Esophagus squamous epithelium (tissue), 5 donors: ENCODE data around the gene SIGLEC7. TPM values are rescaled to one million over a fixed set of nuclear protein-coding genes. Genes with fewer than 3 reads are reported as not detected.
"Not testable (repeated sequence)": the region's sequence is repeated elsewhere in the genome, so short reads cannot be mapped to it uniquely, and the experiment has no call there.

Source experiments
- DNase-seq: peaks from one replicate; lab custom pipeline; 2025; lab: John Stamatoyannopoulos, UW
- H3K27ac ChIP-seq, 4 donors: fragments of 200-600 bp; sonication (generic); one replicate each; pipeline ENCODE4 v1.5.1; 2016 to 2019; ENCODE audit warnings: mild to moderate bottlenecking in 1 of 4
- H3K27me3 ChIP-seq, 4 donors: fragments of 200-600 bp; sonication (generic); 1 replicate in 3 of 4; 2 replicates in 1 of 4; pipeline versions ENCODE4 v1.5.1 to v1.6.0; 2017 to 2021; ENCODE audit warnings: antibody characterized with exemption in 1 of 4
- H3K36me3 ChIP-seq, 3 donors: fragments of 200-600 bp; sonication (generic); one replicate each; pipeline ENCODE4 v1.5.1; 2016 to 2019
- H3K4me1 ChIP-seq, 3 donors: fragments of 200-600 bp; sonication (generic); one replicate each; pipeline ENCODE4 v1.5.1; 2017 to 2019
- H3K4me3 ChIP-seq, 4 donors: fragments of 200-600 bp; sonication (generic); 1 replicate in 3 of 4; 2 replicates in 1 of 4; pipeline ENCODE4 v1.5.1; 2016 to 2019; ENCODE audit warnings: mild to moderate bottlenecking in 2 of 4, moderate library complexity in 1 of 4
- H3K9me3 ChIP-seq, 3 donors: fragments of 200-600 bp; sonication (generic); one replicate each; pipeline ENCODE4 v1.5.1; 2016 to 2019
- CTCF ChIP-seq, 6 experiments: fragments of 450-650 bp in 4 of 6; fragments of 200-600 bp in 2 of 6; sonication (generic) in 2 of 6; IDR thresholded peaks; one replicate each; pipeline ENCODE4 v1.5.1; 2016 to 2019; ENCODE audit warnings: antibody characterized with exemption in 6 of 6, mild to moderate bottlenecking in 4 of 6, moderate library complexity in 4 of 6
- POLR2A ChIP-seq, 4 donors: fragments of 450-650 bp; IDR thresholded peaks; one replicate each; pipeline ENCODE4 v1.6.1; 2017; ENCODE audit warnings: antibody characterized with exemption in 4 of 4, mild to moderate bottlenecking in 4 of 4, moderate library complexity in 3 of 4
- WGBS, 2 donors: methylation state at CpG; one replicate each; pipeline ENCODE4 v1.1.5; 2018; 5-methylcytosine and 5-hydroxymethylcytosine counted together
- intact Hi-C: fragments of 100-400 bp; cut with DNase I; formaldehyde crosslinking; loops from one replicate; pipeline ENCODE4 v1.15.0; 2022
- total RNA-seq, 4 donors: library from RNA; depleted of rRNA; stranded (reverse); fragments of >200 nt; gene quantifications; one replicate each; pipeline ENCODE4 v1.1.0, GENCODE V29; 2016
- donor health status: DM: yes; HTN: yes; CAD: no.

Gene SIGLEC7
- total RNA-seq, 4 donors from 2014 or later = 0.13 to 3.8 (median 0.32) TPM; not detected in 1

- Histone ChIP-seq H3K4me3 (no peak overlapping the region), H3K9me3 (no peaks in the 10 kb centered on the region), H3K27ac (no peak overlapping the region), H3K27me3 (peaks cover 0 to 34% (median 0%) of the 10 kb centered on the region in 4 donors), H3K36me3 (no peaks in the 10 kb centered on the region), H3K4me1 (peaks cover 4 to 19% (median 4%) of the 10 kb centered on the region in 3 donors)
- intact Hi-C loops = no loop called here
- no peak for DNase-seq
- TF ChIP-seq POLR2A (IDR thresholded peaks at IDR 0.05) = no peak
- TF ChIP-seq CTCF (IDR thresholded peaks at IDR 0.05) = no peak
- 47 to 54% methylated on average over 9 to 12 of the region's 13 CpGs for WGBS, 2 donors
These were observed 26.6 kb downstream of the SIGLEC7 start for GRCh38 chr19:51168564-51169282.

- H3K4me3 ChIP-seq, intact Hi-C loops, DNase-seq, H3K27ac ChIP-seq, H3K36me3 ChIP-seq, H3K9me3 ChIP-seq: not testable (repeated sequence)
- TF ChIP-seq CTCF (IDR thresholded peaks at IDR 0.05) = peak; percentile 77 to 90 (median 87)
- Histone ChIP-seq H3K4me1 (peaks cover 4 to 13% (median 4%) of the 10 kb centered on the region in 3 donors), H3K27me3 (peaks cover 0 to 39% (median 0%) of the 10 kb centered on the region in 4 donors)
- WGBS, 2 donors = 5% methylated on average over 7 to 11 of the region's 11 CpGs
These were observed 27.3 kb downstream of the SIGLEC7 start for GRCh38 chr19:51169283-51169918.

GRCh38 chr19:51172223-51172622 is 30.1 kb downstream of the SIGLEC7 start:
- Histone ChIP-seq H3K36me3 (no peaks in the 10 kb centered on the region), H3K27ac (no peak overlapping the region), H3K4me3 (no peak overlapping the region), H3K9me3 (no peaks in the 10 kb centered on the region), H3K4me1 (peaks cover 4 to 7% (median 4%) of the 10 kb centered on the region in 3 donors), H3K27me3 (peaks cover 0 to 57% (median 0%) of the 10 kb centered on the region in 4 donors)
- WGBS, 2 donors = 100% methylated on average over 1 of the region's 2 CpGs; no CpG with 5 or more reads in 1 of the 2 donors
- no peak for TF ChIP-seq POLR2A (IDR thresholded peaks at IDR 0.05)
- TF ChIP-seq CTCF (IDR thresholded peaks at IDR 0.05) = no peak
- intact Hi-C loops = no loop called here
- DNase-seq = no peak

- Histone ChIP-seq H3K9me3 (no peaks in the 10 kb centered on the region), H3K4me1 (peaks cover 4 to 7% (median 4%) of the 10 kb centered on the region in 3 donors), H3K36me3 (no peaks in the 10 kb centered on the region), H3K27me3 (peaks cover 0 to 57% (median 0%) of the 10 kb centered on the region in 4 donors), H3K27ac (no peak overlapping the region), H3K4me3 (no peak overlapping the region)
- WGBS, 2 donors = 50 to 71% methylated on average over 4 to 5 of the region's 5 CpGs
- intact Hi-C loops = no loop called here
- no peak for TF ChIP-seq POLR2A (IDR thresholded peaks at IDR 0.05)
- no peak for TF ChIP-seq CTCF (IDR thresholded peaks at IDR 0.05)
- no peak for DNase-seq
These were observed 31.6 kb downstream of the SIGLEC7 start for GRCh38 chr19:51173681-51174080.

GRCh38 chr19:51179256-51179655 is 37.2 kb downstream of the SIGLEC7 start:
- intact Hi-C loops = no loop called here
- WGBS, 2 donors = 10 to 36% methylated on average over 1 of the region's 1 CpG
- H3K4me3 ChIP-seq = no peak overlapping the region
- no peaks in the 10 kb centered on the region for H3K36me3 ChIP-seq
- no peak for DNase-seq
- peaks cover 0 to 44% (median 0%) of the 10 kb centered on the region in 4 donors for H3K27me3 ChIP-seq
- no peaks in the 10 kb centered on the region for H3K4me1 ChIP-seq
- TF ChIP-seq CTCF (IDR thresholded peaks at IDR 0.05) (no peak), POLR2A (IDR thresholded peaks at IDR 0.05) (no peak)
- H3K9me3 ChIP-seq = no peaks in the 10 kb centered on the region
- no peak overlapping the region for H3K27ac ChIP-seq
